NCI-H82 treated with DMSO at 0.1 percent for 48 hours (cell line): ENCODE results near the gene ZSCAN10.
"Not testable (repeated sequence)": the region's sequence is repeated elsewhere in the genome, so short reads cannot be mapped to it uniquely, and the experiment has no call there.

ENCODE experiments used
- DNase-seq: peaks from one replicate; lab custom pipeline; 2025; ENCODE audit not compliant: unreplicated experiment; lab: John Stamatoyannopoulos, UW

Gene ZSCAN10

GRCh38 chr16:3086596-3087242 is 12.4 kb downstream of the ZSCAN10 start:
- DNase-seq, result no peak

DNA sequence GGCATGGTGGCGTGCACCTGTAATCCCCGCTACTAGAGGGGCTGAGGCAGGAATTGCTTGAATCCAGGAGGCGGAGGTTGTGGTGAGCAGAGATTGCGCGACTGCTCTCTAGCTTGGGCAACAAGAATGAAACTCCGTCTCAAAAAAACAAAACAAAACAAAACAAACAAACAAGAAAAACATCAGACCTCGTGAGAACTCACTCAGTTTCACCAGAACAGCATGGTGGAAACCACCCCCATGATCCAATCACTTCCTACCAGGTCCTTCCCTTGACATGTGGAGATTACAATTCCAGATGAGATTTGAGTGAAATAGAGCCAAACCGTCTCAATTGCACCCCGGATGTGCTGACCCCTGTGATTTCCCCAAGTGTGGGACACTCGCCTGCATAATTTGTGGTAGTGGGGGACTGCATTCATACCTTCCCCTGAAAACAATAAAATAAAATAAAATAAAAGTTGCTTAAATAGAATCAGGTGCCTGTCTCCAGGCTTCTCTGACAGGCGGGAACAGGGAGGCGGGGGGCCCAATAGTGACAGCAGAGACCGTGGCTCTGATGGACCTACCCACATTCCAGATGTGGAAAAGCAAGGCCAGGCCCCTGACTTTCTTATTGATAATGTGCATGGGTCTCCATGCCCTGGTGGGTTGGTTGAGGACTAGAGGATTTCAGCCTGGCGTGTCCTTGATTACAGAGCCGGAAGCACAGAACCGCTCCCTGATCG is 13.1 kb downstream of the ZSCAN10 start:
- DNase-seq, result no peak

DNA sequence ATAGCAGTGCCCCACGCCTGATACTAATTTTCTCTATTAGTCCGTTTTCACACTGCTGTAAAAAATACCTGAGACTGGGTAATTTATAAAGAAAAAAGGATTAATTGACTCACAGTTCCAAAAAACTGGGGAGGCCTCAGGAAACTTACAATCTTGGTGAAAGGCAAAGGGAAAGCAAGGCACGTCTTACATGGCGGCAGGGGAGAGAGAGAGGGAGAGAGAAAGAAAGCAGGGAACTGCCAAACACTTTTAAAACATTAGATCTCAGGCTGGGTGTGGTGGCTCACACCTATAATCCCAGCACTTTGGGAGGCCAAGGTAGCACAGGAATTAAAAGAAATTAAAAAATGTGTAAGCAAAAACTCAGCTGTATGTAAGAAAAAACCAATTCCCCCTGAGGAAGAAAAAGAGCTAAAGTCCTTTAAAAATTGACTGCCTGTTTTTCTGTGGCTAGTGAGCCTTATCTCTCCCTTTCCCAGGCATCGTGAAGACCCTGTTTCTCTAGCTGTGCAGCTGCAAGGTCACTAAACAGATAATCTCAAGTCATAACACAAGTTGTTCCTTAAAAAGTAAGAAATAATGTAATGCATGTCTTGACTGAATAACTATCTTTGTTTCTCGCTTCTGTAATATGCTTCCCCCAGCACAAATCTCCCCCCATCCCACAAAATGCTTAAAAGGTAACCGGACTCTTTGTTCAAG is 14.0 kb downstream of the ZSCAN10 start:
- DNase-seq, result no peak

GRCh38 chr16:3084491-3084890 is 14.6 kb downstream of the ZSCAN10 start:
- DNase-seq, result no peak

- DNase-seq, result not testable (repeated sequence)
These were observed 15.7 kb downstream of the ZSCAN10 start for GRCh38 chr16:3083408-3083807.

- DNase-seq, result not testable (repeated sequence)
These were observed 17.1 kb downstream of the ZSCAN10 start for GRCh38 chr16:3081957-3082356.

GRCh38 chr16:3080024-3080423 is 19.1 kb downstream of the ZSCAN10 start:
- no peak for DNase-seq

DNA sequence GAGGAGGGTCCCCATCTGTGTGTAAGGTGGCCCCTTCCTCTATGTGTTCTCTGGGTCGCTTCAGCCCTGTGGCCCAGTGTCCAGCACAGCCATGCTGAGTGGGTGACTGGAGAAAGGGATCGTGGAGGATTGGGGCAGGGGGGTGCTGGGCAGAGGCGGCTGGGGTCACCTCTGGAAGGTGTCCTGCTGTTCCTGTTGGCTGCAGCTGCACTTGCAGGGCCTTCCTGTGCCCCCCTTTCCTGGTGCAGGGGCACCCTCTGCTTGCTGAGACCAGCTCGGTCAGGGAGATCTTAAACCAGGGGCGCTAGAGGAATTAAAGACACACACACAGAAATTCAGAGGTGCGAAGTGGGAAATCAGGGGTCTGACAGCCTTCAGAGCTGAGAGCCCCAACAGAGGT is 22.5 kb downstream of the ZSCAN10 start:
- DNase-seq, result no peak

DNA sequence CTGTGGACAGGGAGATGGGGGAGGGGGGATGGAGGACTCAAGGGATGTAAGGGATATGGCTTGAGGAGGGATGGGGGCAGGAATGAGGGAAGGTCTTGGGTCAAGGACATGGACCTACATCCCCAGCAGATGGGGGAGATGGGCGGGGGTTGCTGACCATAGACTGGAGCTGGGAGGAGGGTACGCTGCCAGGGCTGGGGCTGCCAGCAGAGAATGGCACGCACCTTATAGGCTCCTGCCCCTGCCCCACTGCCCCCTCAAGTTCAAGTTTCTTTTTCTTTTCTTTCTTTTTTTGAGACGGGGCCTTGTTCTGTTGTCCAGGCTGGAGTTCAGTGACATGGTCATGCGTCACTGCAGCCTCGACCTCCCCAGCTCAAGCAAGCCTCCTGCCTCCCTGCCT is 23.1 kb downstream of the ZSCAN10 start:
- DNase-seq, result not testable (repeated sequence)

- no peak for DNase-seq
These were observed 23.6 kb downstream of the ZSCAN10 start for GRCh38 chr16:3075523-3075915.

- DNase-seq, result no peak
These were observed 24.1 kb downstream of the ZSCAN10 start for GRCh38 chr16:3074860-3075522.

DNA sequence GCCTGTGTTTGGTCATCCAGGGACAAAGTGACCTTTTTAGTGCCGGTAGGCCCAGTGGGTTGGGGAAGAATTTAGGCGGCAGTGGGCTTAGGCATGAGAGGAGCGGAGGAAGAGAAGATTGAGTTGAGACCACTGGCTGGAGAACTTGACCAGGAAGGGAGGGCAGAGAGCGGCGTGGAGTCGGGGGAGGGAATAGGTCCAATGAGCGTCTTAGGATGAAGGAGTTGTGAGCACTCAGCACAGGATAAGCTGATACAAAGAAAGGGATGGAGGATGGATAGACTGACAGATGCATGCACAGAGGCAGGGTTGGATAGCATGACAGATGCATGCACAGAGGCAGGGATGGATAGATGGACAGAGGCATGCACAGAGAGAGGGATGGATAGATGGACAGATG is 25.6 kb downstream of the ZSCAN10 start:
- no peak for DNase-seq

- not testable (repeated sequence) for DNase-seq
These were observed 26.4 kb downstream of the ZSCAN10 start for GRCh38 chr16:3072576-3073263.

GRCh38 chr16:3072148-3072547 is 26.9 kb downstream of the ZSCAN10 start:
- not testable (repeated sequence) for DNase-seq

- DNase-seq, result no peak
These were observed 27.4 kb downstream of the ZSCAN10 start for GRCh38 chr16:3071655-3072054.

- no peak for DNase-seq
These were observed 28.4 kb downstream of the ZSCAN10 start for GRCh38 chr16:3070608-3071111.

GRCh38 chr16:3069146-3069545 is 29.9 kb downstream of the ZSCAN10 start:
- not testable (repeated sequence) for DNase-seq

DNA sequence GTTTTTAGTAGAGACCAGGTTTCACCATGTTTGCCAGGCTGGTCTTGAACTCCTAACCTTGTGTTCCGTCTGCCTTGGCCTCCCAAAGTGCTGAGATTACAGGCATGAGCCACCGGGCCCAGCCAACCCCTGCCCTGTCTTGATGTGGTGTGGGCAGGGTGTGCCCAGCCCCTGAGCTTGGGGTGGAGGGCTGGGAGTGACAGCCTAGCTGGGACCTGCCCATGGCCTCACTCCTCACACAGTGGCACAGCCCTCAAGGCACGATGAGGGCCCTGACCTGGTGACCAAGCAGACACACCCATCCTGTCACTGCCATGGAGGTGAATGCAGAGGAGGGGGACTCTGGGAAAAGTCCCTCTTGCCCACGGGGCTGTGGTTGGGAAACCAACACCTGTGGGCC is 30.6 kb downstream of the ZSCAN10 start:
- no peak for DNase-seq

GRCh38 chr16:3066440-3066748 is 32.7 kb downstream of the ZSCAN10 start:
- DNase-seq, result no peak

GRCh38 chr16:3065742-3066439 is 33.2 kb downstream of the ZSCAN10 start:
- DNase-seq, result no peak
